ENCODE results near the gene FHDC1. TPM values are rescaled to one million over a fixed set of nuclear protein-coding genes. Genes with fewer than 3 reads are reported as not detected.

The FHDC1 gene
- total RNA-seq, 4 donors from 2014 or later: 6.6 to 32.8 (median 25.4) TPM

GRCh38 chr4:152983221-152983620 is 47.1 kb downstream of the FHDC1 start:
- Histone ChIP-seq H3K27ac (no peak overlapping the region), H3K9me3 (no peaks in the 10 kb centered on the region), H3K27me3 (no peaks in the 10 kb centered on the region)

DNA sequence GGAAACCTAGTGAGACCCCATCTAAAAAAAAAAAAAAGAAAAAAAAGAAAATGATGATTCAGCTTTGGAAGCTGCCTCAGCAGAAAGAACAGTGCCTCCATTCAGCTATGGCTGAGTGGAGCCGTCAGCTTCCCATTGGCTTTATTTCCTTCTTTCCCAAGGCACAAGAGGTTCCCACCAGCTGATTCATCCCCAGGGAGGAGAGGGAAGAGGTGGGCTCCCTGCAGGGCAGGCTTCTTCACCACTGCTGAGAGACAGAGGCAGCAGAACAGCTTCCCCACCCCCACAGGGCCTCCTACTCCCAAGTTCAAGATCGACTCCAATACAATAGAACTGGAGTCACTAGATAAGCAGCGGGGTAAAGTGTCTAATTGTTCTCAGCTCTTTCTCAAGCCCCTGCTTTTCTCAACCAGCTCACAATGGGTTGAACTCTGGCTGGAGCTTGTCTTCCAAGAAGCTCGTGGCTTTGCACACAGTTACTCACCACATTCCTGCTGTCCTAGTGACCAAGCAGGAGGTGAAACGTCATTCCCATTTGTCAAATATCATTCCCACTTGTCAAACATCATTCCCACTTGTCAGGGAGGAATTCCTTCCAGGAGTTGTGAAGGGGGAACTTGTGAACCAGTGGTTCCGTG is 47.8 kb downstream of the FHDC1 start:
- Histone ChIP-seq H3K4me3 (no peak overlapping the region), H3K4me1 (peaks cover 0 to 7% (median 1%) of the 10 kb centered on the region in 4 donors), H3K36me3 (no peaks in the 10 kb centered on the region), H3K27me3 (no peaks in the 10 kb centered on the region), H3K27ac (no peak overlapping the region), H3K9me3 (no peaks in the 10 kb centered on the region)
- TF ChIP-seq CTCF (IDR thresholded peaks at IDR 0.05) (no peak), POLR2A (IDR thresholded peaks at IDR 0.05) (no peak)
- no peak for DNase-seq

More at GRCh38 chr4:152983221-152983620, 47.1 kb downstream of the FHDC1 start:
- no peak for TF ChIP-seq POLR2A (IDR thresholded peaks at IDR 0.05)
- TF ChIP-seq CTCF (IDR thresholded peaks at IDR 0.05): no peak
- Histone ChIP-seq H3K4me3 (no peak overlapping the region), H3K4me1 (no peaks in the 10 kb centered on the region), H3K36me3 (no peaks in the 10 kb centered on the region)
- no peak for DNase-seq

DNA sequence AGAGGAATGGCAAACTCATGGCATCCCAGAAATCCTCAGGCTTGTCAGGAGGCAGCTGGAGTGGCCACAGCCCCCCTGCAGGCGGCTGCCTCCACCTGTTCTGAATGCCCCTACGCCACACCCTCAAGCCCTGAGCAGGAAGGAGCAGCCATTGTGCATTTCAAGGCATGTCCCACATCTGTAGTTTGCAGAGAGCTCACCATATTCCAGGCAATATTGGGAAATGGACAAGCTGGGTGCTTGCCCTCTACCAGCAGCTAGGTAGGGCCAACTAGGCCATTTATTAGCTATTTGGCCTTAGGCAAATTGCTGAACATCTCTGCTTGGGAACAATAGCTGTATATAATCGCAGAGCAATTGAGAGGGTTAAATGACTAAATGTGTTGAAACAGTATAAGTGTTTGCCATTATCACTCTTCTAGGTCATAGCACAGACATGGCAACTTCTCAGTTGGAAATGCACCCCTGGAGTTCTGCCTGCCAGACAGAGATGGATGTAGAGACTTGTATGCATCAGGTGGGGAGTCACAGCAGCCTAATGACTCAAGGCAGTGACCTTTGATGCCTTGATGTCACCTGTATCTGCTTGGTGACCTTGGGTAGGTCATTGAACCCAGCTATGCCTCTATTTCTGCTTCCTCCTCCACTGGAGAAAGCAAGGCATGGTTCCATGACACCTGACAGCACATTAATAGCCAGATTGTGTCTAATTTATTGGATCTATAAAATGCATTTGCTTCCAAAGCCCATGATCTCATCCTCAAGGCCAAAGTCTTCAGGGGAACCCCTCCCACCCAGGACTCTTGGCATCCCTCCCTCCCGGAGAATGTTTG is 52.8 kb downstream of the FHDC1 start:
- no peak overlapping the region for H3K4me3 ChIP-seq
- peak overlapping the region in 3 of 4 donors; percentile 31 to 93 (median 65) for H3K27ac ChIP-seq
- no peaks in the 10 kb centered on the region for H3K9me3 ChIP-seq
- peaks cover 0 to 10% (median 1%) of the 10 kb centered on the region in 4 donors for H3K4me1 ChIP-seq
- peak in 2 of 3 donors; percentile 64 to 83 for DNase-seq
- no peaks in the 10 kb centered on the region for H3K27me3 ChIP-seq
- TF ChIP-seq POLR2A (IDR thresholded peaks at IDR 0.05): peak in 1 of 2 donors; percentile 46
- no peak for TF ChIP-seq CTCF (IDR thresholded peaks at IDR 0.05)
- H3K36me3 ChIP-seq: no peaks in the 10 kb centered on the region

DNA sequence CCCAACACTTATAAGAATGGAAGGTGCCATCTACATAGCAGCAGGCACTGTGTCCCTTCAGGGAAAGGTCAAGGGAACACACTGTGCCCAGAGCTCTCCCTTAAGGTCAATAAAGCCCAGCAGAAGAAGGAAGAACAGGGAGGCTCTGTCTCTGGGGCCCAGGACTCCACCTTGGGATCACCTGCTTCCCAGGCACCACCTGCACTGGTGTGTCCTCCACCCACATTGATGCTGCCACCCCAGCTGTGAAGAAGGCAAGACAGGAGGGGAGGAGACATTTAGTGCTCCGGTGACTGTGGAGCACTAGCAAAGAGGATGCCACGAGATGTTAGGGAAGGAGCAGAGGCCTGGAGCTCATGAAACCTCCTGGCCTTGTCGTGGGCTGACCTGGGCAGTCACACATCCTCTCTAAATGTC is 53.4 kb downstream of the FHDC1 start:
- H3K4me1 ChIP-seq: peaks cover 0 to 10% (median 1%) of the 10 kb centered on the region in 4 donors
- no peaks in the 10 kb centered on the region for H3K27me3 ChIP-seq
- TF ChIP-seq CTCF (IDR thresholded peaks at IDR 0.05): peak in 1 of 6 experiments; percentile 13
- peak; percentile 25 to 62 for TF ChIP-seq POLR2A (IDR thresholded peaks at IDR 0.05)
- no peaks in the 10 kb centered on the region for H3K9me3 ChIP-seq
- peak overlapping the region in 3 of 4 donors; percentile 62 to 93 (median 79) for H3K27ac ChIP-seq
- no peak overlapping the region for H3K4me3 ChIP-seq
- no peaks in the 10 kb centered on the region for H3K36me3 ChIP-seq
- peak in 2 of 3 donors; percentile 82 to 88 for DNase-seq

DNA sequence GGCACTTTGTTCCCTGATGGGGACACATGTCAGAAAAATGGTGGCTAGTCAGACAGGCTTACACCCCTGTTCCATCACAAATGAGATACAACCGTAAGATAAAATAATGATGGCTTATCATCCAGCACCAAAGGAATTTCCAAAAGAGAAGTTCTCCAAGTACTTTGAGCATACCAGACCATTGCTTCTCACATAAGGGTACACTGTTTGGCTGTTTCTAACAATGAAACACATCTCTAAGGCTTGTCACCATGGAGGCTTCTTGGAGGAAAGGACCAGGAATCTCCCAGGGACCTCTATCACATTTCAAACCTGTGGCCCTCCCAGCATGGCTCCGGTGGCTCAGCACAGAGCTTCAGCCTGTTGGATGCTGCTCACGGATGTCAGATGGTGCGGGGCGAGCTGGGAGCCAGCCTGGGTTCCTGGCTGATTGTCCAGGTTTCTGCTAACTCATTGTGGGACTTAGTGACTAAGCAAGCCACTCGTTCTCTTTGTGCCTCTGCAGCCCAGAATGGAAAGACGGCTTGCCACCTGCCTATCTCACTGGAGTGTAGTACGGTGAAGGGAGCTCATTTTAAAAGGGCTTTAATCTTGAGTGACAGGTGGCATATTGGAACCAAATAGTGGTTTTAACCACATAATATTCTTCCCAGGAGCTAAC is 54.5 kb downstream of the FHDC1 start:
- peak in 1 of 3 donors; percentile 15 for DNase-seq
- Histone ChIP-seq H3K9me3 (no peaks in the 10 kb centered on the region), H3K4me3 (no peak overlapping the region), H3K27me3 (no peaks in the 10 kb centered on the region), H3K27ac (peak overlapping the region in 1 of 4 donors; percentile 93), H3K4me1 (peaks cover 0 to 10% (median 1%) of the 10 kb centered on the region in 4 donors), H3K36me3 (no peaks in the 10 kb centered on the region)
- no peak for TF ChIP-seq CTCF (IDR thresholded peaks at IDR 0.05)
- no peak for TF ChIP-seq POLR2A (IDR thresholded peaks at IDR 0.05)

All from Peyer's patch (tissue), 4 donors.